Stimulated activated CD8-positive, alpha-beta memory T cell treated with anti-CD3 and anti-CD28 coated beads, Interleukin-7, amount 100 ng/mL, for 48 hours (primary cell): Measurements from ENCODE around the gene YWHAG.

ENCODE experiments used
- DNase-seq, 2 donors: peaks; one replicate each; pipeline ENCODE4 v3.0.0-alpha.2; 2020; ENCODE audit warnings: low read depth in 1 of 2; ENCODE audit errors: extremely low read depth in 1 of 2

The YWHAG gene

DNA sequence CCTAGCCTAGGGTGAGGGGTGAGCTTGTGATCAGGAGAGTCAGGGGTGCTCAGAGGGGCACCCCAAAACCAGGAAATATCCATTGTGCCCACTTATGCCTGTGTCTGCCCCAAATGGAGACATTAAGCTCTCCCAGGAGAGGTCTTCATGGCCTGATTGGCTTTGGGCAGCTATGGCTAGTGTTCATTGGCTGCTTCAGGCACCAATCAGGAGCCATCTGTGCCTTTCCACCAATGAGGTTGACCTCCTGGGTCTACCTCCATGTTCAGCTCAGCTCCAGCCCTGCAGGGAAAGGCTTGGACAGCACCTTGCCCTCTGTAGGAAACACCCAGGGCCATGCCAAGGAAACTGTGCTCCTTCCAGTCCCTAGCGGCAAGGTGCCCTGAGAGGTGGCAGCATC is 80.3 kb downstream of the YWHAG start:
- DNase-seq: no peak
